Activated CD4-positive, alpha-beta T cell treated with anti-CD3 and anti-CD28 coated beads for 36 hours (primary cell): ENCODE measurements around the gene PNLIPRP3. TPM values are rescaled to one million over a fixed set of nuclear protein-coding genes. Genes with fewer than 3 reads are reported as not detected.
"Not testable (repeated sequence)": the region's sequence is repeated elsewhere in the genome, so short reads cannot be mapped to it uniquely, and the experiment has no call there.

ENCODE experiments used
- ATAC-seq: fragments of 200-7000 bp; cut with Tn5 transposase; one replicate; pipeline ENCODE4 v1.10.0; 2021; ENCODE audit warnings: mild to moderate bottlenecking, moderate library complexity
- CTCF ChIA-PET: fragments of 350-600 bp; sonication (Branson Sonifier 250); formaldehyde crosslinking; loops from one replicate; lab custom pipeline; 2021; ENCODE audit warnings: antibody characterized with exemption; lab: Charles Lee
- POLR2A ChIA-PET: fragments of 350-600 bp; sonication (Branson Sonifier 250); formaldehyde crosslinking; loops from one replicate; lab custom pipeline; 2021; ENCODE audit warnings: antibody characterized with exemption, inconsistent platforms; lab: Charles Lee
- DNase-seq: peaks from one replicate; pipeline ENCODE4 v3.0.0-alpha.2; 2020
- H3K27ac Mint-ChIP-seq: one replicate; pipeline ENCODE4 v1.8.0; 2021; ENCODE audit warnings: mixed read lengths
- H3K27me3 Mint-ChIP-seq: one replicate; pipeline ENCODE4 v1.8.0; 2021; ENCODE audit warnings: mixed read lengths
- H3K36me3 Mint-ChIP-seq: one replicate; pipeline ENCODE4 v1.8.0; 2021; ENCODE audit warnings: low read depth, mixed read lengths
- H3K4me1 Mint-ChIP-seq: one replicate; pipeline ENCODE4 v1.8.0; 2021; ENCODE audit warnings: mixed read lengths
- H3K4me3 Mint-ChIP-seq: one replicate; pipeline ENCODE4 v1.8.0; 2021; ENCODE audit warnings: mild to moderate bottlenecking, moderate library complexity, mixed read lengths
- H3K9me3 Mint-ChIP-seq: one replicate; pipeline ENCODE4 v1.8.0; 2021; ENCODE audit warnings: low read depth, mixed read lengths
- intact Hi-C, 2 experiments: fragments of 100-400 bp; cut with DNase I in 1 of 2; cut with micrococcal nuclease in 1 of 2; formaldehyde crosslinking; loops; one replicate each; pipeline versions ENCODE4 v1.14.2 to v1.15.1; 2022 to 2024; cut with DNase I, micrococcal nuclease
- total RNA-seq, 2 experiments: library from RNA; stranded (reverse); gene quantifications; one replicate each; pipeline ENCODE4 v1.2.3, GENCODE V29; 2021

The PNLIPRP3 gene
- total RNA-seq: not detected

DNA sequence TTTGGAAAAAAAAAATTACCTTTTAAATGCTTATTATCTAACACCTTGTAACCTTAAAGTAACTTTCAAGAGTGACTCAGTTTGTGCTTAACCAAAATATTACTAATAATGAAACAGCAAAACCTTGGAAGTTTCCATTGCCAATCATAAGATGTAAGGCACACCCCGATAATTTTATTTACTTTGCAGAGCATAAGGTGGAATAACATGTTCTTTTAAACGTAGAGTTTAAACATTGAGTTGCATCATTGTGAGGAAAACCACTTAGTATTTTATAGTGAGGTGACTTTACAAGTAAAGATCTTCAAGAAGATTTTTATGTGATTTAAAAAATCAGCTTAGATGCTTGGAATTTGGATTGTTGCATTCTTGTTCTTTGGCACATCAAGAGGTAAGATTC, at the start of gene PNLIPRP3:
Gene PNLIPRP3 (plus strand): TSS at position 177 of the 400 bp plus-strand sequence. CDS start 166 bp downstream, at position 343.
- H3K27me3 Mint-ChIP-seq: peaks cover 13% of the 10 kb centered on the region
- DNase-seq (no peak), ATAC-seq (no peak)
- no peaks in the 10 kb centered on the region for H3K4me1 Mint-ChIP-seq
- ChIA-PET POLR2A (no interaction called here), CTCF (no interaction called here)
- H3K36me3 Mint-ChIP-seq: no peaks in the 10 kb centered on the region
- H3K27ac Mint-ChIP-seq: no peak within 1 kb of the TSS
- H3K4me3 Mint-ChIP-seq: no peak within 1 kb of the TSS
- H3K9me3 Mint-ChIP-seq: no peaks in the 10 kb centered on the region
- intact Hi-C loops: no loop called here

DNA sequence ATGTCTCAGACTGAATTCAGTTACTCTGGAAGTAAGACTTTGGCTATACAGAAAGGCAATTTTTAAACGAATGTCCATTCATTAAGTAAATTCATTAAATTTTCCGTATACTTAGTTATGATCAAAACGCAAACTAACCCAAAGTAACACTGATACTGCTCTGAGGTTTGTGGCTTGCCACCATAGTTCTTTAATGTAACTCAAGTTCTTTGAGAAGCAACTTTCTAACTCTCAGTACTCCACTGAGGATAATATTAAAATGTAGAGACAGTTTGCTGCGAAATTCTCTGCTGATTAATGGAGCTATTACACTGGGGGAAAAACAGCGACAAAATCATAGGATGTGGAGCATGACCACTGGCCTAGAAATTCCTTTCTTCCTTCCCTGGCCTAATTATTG, 45.4 kb upstream of the PNLIPRP3 start:
- Mint-ChIP-seq H3K27ac (no peak overlapping the region), H3K9me3 (no peaks in the 10 kb centered on the region), H3K27me3 (no peaks in the 10 kb centered on the region), H3K36me3 (no peaks in the 10 kb centered on the region), H3K4me3 (no peak overlapping the region), H3K4me1 (no peaks in the 10 kb centered on the region)
- POLR2A ChIA-PET: no interaction called here
- DNase-seq (no peak), ATAC-seq (no peak)
- intact Hi-C loops: loop anchor here in 1 of 2 experiments (10.0 kb wide), 1 partner anchor 1237 kb away; no protein-coding TSS in a partner anchor
- CTCF ChIA-PET: interaction anchor here (1.6 kb wide), 1 partner anchor 17 kb away, joined by 3 read pairs; no protein-coding TSS in a partner anchor

- no peaks in the 10 kb centered on the region for H3K9me3 Mint-ChIP-seq
- ATAC-seq: no peak
- CTCF ChIA-PET: interaction anchor here (0.6 to 2.8 kb wide), 6 partner anchors 8 to 1243 kb away, joined by 3 to 10 read pairs (median 4); no protein-coding TSS in a partner anchor
- H3K4me1 Mint-ChIP-seq: no peaks in the 10 kb centered on the region
- H3K4me3 Mint-ChIP-seq: no peak overlapping the region
- DNase-seq: no peak
- H3K36me3 Mint-ChIP-seq: no peaks in the 10 kb centered on the region
- intact Hi-C loops: loop anchor here (2.0 to 10.0 kb wide), 5 partner anchors 588 to 1241 kb away; no protein-coding TSS in a partner anchor
- H3K27ac Mint-ChIP-seq: no peak overlapping the region
- POLR2A ChIA-PET: no interaction called here
- no peaks in the 10 kb centered on the region for H3K27me3 Mint-ChIP-seq
Observed at GRCh38 chr10:116385311-116385710, 42.3 kb upstream of the PNLIPRP3 start.

DNA sequence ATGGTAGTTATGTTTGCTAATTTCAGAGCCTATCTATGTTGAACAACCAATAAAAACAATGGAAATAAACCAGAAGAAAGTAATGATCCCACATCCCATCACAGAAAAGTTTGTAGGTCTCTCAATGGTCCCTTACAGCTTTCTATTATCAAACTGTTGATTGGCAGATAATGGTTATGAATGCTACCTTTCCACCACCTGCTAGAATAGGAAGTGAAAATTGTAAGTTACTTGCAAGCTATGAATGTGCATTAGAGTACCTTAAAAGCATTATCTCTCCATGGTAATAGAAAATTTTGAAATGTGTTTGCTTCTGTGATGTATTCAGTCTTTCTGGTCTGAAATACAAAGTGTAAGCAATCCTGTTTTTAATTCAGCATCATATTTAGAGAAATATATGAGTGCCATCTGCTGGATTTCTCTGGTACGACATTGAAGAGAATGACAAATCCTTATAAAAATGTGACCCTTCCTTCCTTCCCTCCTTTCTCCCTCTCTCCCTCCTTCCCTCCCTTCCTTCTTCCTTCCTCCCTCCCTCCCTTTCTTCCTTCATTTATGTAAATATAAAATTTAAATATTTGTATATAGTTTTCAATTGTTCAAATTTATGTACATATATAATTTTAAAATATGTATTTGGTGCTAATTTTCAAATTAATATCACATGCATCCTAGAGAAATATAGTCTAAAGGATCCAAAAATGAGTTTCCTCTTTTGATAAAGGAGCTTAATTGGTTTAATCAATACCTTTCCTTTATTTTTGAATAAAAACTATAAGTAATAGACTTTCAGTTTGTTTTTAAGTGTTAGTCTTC, 41.4 kb upstream of the PNLIPRP3 start:
- H3K36me3 Mint-ChIP-seq: no peaks in the 10 kb centered on the region
- no peaks in the 10 kb centered on the region for H3K4me1 Mint-ChIP-seq
- H3K4me3 Mint-ChIP-seq: no peak overlapping the region
- H3K27ac Mint-ChIP-seq: no peak overlapping the region
- POLR2A ChIA-PET: no interaction called here
- H3K9me3 Mint-ChIP-seq: no peaks in the 10 kb centered on the region
- DNase-seq (no peak), ATAC-seq (no peak)
- intact Hi-C loops: loop anchor here (1.0 to 10.0 kb wide), 7 partner anchors 589 to 1241 kb away; no protein-coding TSS in a partner anchor
- H3K27me3 Mint-ChIP-seq: peaks cover 2% of the 10 kb centered on the region
- CTCF ChIA-PET: interaction anchor here (0.6 to 2.8 kb wide), 6 partner anchors 9 to 1244 kb away, joined by 3 to 10 read pairs (median 4); no protein-coding TSS in a partner anchor

GRCh38 chr10:116393246-116393831, 34.3 kb upstream of the PNLIPRP3 start:
- DNase-seq, CTCF ChIA-PET, H3K27me3 Mint-ChIP-seq, H3K4me3 Mint-ChIP-seq, H3K9me3 Mint-ChIP-seq, POLR2A ChIA-PET, ATAC-seq, H3K36me3 Mint-ChIP-seq, H3K4me1 Mint-ChIP-seq, intact Hi-C loops, H3K27ac Mint-ChIP-seq: not testable (repeated sequence)

DNA sequence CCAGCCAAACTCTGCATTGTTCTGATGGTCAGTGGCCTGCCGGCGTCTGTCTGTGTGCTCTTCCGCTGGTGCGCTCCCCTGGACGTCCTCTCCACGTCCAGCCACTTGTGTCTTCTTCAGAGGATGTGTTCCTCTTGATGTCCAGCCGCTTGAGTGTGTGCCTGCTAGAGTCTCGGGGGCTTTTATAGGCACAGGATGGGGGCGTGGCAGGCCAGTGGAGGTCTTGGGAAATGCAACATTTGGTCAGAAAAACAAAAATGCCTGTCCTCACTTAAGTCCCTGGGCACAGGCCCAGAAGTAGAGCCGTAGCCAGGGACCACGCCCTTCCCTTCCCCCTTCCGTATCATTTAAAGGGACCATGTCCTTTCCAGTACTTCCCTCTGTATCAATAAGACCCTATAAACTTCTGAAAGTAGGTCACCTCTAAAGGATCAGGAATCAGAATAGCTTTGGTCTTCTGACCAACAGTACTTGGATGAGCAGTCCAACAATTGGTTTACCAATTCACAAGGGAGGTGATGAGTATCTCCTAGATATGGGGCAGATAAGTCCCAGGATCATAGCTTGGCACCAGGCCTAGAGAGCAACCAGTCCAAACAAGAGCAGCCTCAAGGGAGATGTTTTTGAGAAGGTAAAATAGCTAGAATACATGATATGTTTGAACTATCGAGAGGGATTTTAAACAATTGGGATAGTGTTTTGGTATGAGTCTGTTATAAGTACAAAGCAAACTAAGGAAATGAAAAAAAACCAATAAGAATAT, 32.2 kb upstream of the PNLIPRP3 start:
- ATAC-seq (no peak), DNase-seq (no peak)
- Mint-ChIP-seq H3K27ac (no peak overlapping the region), H3K36me3 (no peaks in the 10 kb centered on the region), H3K9me3 (no peaks in the 10 kb centered on the region), H3K27me3 (peaks cover 3% of the 10 kb centered on the region), H3K4me3 (no peak overlapping the region), H3K4me1 (no peaks in the 10 kb centered on the region)
- ChIA-PET POLR2A (no interaction called here), CTCF (no interaction called here)
- intact Hi-C loops: no loop called here

- no peaks in the 10 kb centered on the region for H3K36me3 Mint-ChIP-seq
- ATAC-seq (no peak), DNase-seq (no peak)
- no peak overlapping the region for H3K27ac Mint-ChIP-seq
- no peaks in the 10 kb centered on the region for H3K4me1 Mint-ChIP-seq
- H3K27me3 Mint-ChIP-seq: peaks cover 4% of the 10 kb centered on the region
- H3K4me3 Mint-ChIP-seq: no peak overlapping the region
- H3K9me3 Mint-ChIP-seq: no peaks in the 10 kb centered on the region
- CTCF ChIA-PET: no interaction called here
- intact Hi-C loops: no loop called here
- POLR2A ChIA-PET: no interaction called here
Observed at GRCh38 chr10:116398224-116398623, 29.4 kb upstream of the PNLIPRP3 start.

- DNase-seq (no peak), ATAC-seq (no peak)
- POLR2A ChIA-PET: no interaction called here
- H3K4me3 Mint-ChIP-seq: no peak overlapping the region
- H3K27ac Mint-ChIP-seq: no peak overlapping the region
- no peaks in the 10 kb centered on the region for H3K9me3 Mint-ChIP-seq
- intact Hi-C loops: no loop called here
- CTCF ChIA-PET: no interaction called here
- peaks cover 4% of the 10 kb centered on the region for H3K27me3 Mint-ChIP-seq
- H3K36me3 Mint-ChIP-seq: no peaks in the 10 kb centered on the region
- no peaks in the 10 kb centered on the region for H3K4me1 Mint-ChIP-seq
Observed at GRCh38 chr10:116402858-116403257, 24.8 kb upstream of the PNLIPRP3 start.

- Mint-ChIP-seq H3K36me3 (no peaks in the 10 kb centered on the region), H3K27ac (no peak overlapping the region), H3K4me1 (no peaks in the 10 kb centered on the region), H3K9me3 (no peaks in the 10 kb centered on the region), H3K4me3 (no peak overlapping the region), H3K27me3 (peaks cover 4% of the 10 kb centered on the region)
- ChIA-PET POLR2A (no interaction called here), CTCF (no interaction called here)
- no peak for ATAC-seq
- no peak for DNase-seq
- intact Hi-C loops: no loop called here
Observed at GRCh38 chr10:116403740-116404250, 23.9 kb upstream of the PNLIPRP3 start.

DNA sequence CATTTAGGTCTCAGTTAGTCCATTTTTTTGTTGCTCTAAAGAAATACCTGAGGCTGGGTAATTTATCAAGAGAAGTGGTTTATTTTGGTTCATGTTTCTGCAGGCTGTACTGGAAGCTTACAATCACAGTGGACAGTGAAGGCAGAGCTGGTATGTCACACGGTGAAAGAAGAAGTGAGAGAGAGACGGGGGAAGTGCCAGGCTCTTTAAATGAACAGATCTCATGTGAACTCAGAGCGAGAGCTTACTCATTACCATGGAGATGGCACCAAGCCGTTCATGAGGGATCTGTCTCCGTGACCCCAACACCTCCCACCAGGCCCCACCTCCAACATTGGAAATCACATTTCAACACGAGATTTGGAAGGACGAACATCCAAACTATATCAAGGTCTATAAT, 18.9 kb upstream of the PNLIPRP3 start:
- no peaks in the 10 kb centered on the region for H3K9me3 Mint-ChIP-seq
- H3K27me3 Mint-ChIP-seq: peaks cover 13% of the 10 kb centered on the region
- no peaks in the 10 kb centered on the region for H3K36me3 Mint-ChIP-seq
- no peak overlapping the region for H3K27ac Mint-ChIP-seq
- no peaks in the 10 kb centered on the region for H3K4me1 Mint-ChIP-seq
- no peak for DNase-seq
- ChIA-PET CTCF (no interaction called here), POLR2A (no interaction called here)
- intact Hi-C loops: no loop called here
- no peak for ATAC-seq
- H3K4me3 Mint-ChIP-seq: no peak overlapping the region

- Mint-ChIP-seq H3K9me3 (no peaks in the 10 kb centered on the region), H3K27ac (no peak overlapping the region), H3K4me1 (no peaks in the 10 kb centered on the region), H3K36me3 (no peaks in the 10 kb centered on the region), H3K27me3 (peaks cover 14% of the 10 kb centered on the region), H3K4me3 (no peak overlapping the region)
- CTCF ChIA-PET: no interaction called here
- intact Hi-C loops: no loop called here
- POLR2A ChIA-PET: no interaction called here
- no peak for ATAC-seq
- no peak for DNase-seq
Observed at GRCh38 chr10:116410351-116410750, 17.3 kb upstream of the PNLIPRP3 start.
